Fibroblast of lung (primary cell): ENCODE measurements around the gene UGP2. TPM values are rescaled to one million over a fixed set of nuclear protein-coding genes. Genes with fewer than 3 reads are reported as not detected.
A peak's percentile ranks its signal among the peaks of the same experiment; 100 is the strongest.

Source experiments
- DNase-seq, 2 donors: peaks; one replicate each; pipeline versions ENCODE4 v3.0.0 to v3.0.0-alpha.2; 2010; ENCODE audit warnings: low read depth in 2 of 2
- H2AFZ ChIP-seq: 2 replicates; pipeline ENCODE4 v1.5.1; 2012; ENCODE audit warnings: low read length, control low read depth, inconsistent platforms
- H3K27ac ChIP-seq: 2 replicates; pipeline ENCODE4 v1.5.1; 2011; ENCODE audit warnings: low read length, control low read depth; ENCODE audit not compliant: insufficient read depth
- H3K27me3 ChIP-seq: 2 replicates; pipeline ENCODE4 v1.5.1; 2011; ENCODE audit warnings: mild to moderate bottlenecking, low read length; ENCODE audit not compliant: control insufficient read depth, insufficient read depth
- H3K36me3 ChIP-seq: 2 replicates; pipeline ENCODE4 v1.5.1; 2011; ENCODE audit warnings: low read length; ENCODE audit not compliant: control insufficient read depth, insufficient read depth
- H3K4me1 ChIP-seq: 2 replicates; pipeline ENCODE4 v1.5.1; 2011; ENCODE audit warnings: low read length; ENCODE audit not compliant: control insufficient read depth, insufficient read depth; ENCODE audit errors: extremely low read depth
- H3K4me2 ChIP-seq: 2 replicates; pipeline ENCODE4 v1.5.1; 2011; ENCODE audit warnings: low read length, control low read depth; ENCODE audit not compliant: insufficient read depth; ENCODE audit errors: extremely low read depth
- H3K4me3 ChIP-seq, 4 experiments: fragments of 200-600 bp in 1 of 4; sonication (generic) in 1 of 4; replicated peaks in 1 of 4; 2 replicates each; pipeline ENCODE4 v1.5.1; 2011 to 2016; ENCODE audit warnings: low read length in 4 of 4, low read depth in 3 of 4, mild to moderate bottlenecking in 3 of 4, control low read depth in 2 of 4, inconsistent platforms in 1 of 4, mixed read lengths in 1 of 4; ENCODE audit not compliant: insufficient read depth in 1 of 4; ENCODE audit errors: control extremely low read depth in 1 of 4
- H3K79me2 ChIP-seq: 2 replicates; pipeline ENCODE4 v1.5.1; 2012; ENCODE audit warnings: mild to moderate bottlenecking, low read length, inconsistent platforms; ENCODE audit not compliant: control insufficient read depth, insufficient read depth
- H3K9ac ChIP-seq: 2 replicates; pipeline ENCODE4 v1.5.1; 2011; ENCODE audit warnings: mild to moderate bottlenecking, low read length, control low read depth; ENCODE audit not compliant: insufficient read depth
- H3K9me3 ChIP-seq: 2 replicates; pipeline ENCODE4 v1.5.1; 2012; ENCODE audit warnings: low read depth, low read length; ENCODE audit not compliant: control insufficient read depth, insufficient read depth
- H4K20me1 ChIP-seq: 2 replicates; pipeline ENCODE4 v1.5.1; 2011; ENCODE audit warnings: low read length; ENCODE audit not compliant: control insufficient read depth, insufficient read depth; ENCODE audit errors: extremely low read depth
- CTCF ChIP-seq, 2 donors: IDR thresholded peaks in 1 of 2; conservative IDR thresholded peaks in 1 of 2; 1 replicate in 1 of 2; 2 replicates in 1 of 2; pipeline ENCODE4 v1.5.1; 2011 to 2012; ENCODE audit warnings: low read length in 2 of 2, control low read depth in 1 of 2, inconsistent platforms in 1 of 2, low read depth in 1 of 2, mild to moderate bottlenecking in 1 of 2
- EZH2 ChIP-seq: IDR thresholded peaks from 2 replicates; pipeline ENCODE4 v1.5.1; 2012; ENCODE audit warnings: low read length, control low read depth, mild to moderate bottlenecking; ENCODE audit errors: missing control alignments
- polyA plus RNA-seq, 2 donors: library from polyadenylated mRNA; depleted of rRNA in 1 of 2; stranded (reverse) in 1 of 2; unstranded in 1 of 2; fragments of >200 nt; gene quantifications; 2 replicates each; pipeline ENCODE4 v1.2.1, GENCODE V29; 2011 to 2012; ENCODE audit warnings: missing spikeins in 1 of 2
- total RNA-seq: library from RNA; depleted of rRNA; stranded (reverse); fragments of >200 nt; gene quantifications from 2 replicates; pipeline ENCODE4 v1.2.1, GENCODE V29; 2014

UGP2 gene
- total and polyA plus RNA-seq, 2 donors (not counting 1 experiment from before 2014, with no cell fraction given): 77.8 to 180 TPM

GRCh38 chr2:63818271-63818670 is 23.4 kb upstream of the UGP2 start:
- Histone ChIP-seq H3K36me3 (no peaks in the 10 kb centered on the region), H3K79me2 (no peaks in the 10 kb centered on the region), H3K4me2 (no peak overlapping the region), H3K9ac (no peak overlapping the region), H4K20me1 (no peaks in the 10 kb centered on the region), H3K9me3 (no peaks in the 10 kb centered on the region), H3K4me1 (no peaks in the 10 kb centered on the region), H3K27me3 (no peaks in the 10 kb centered on the region), H3K4me3 (no peak overlapping the region), H3K27ac (no peak overlapping the region), H2AFZ (no peak overlapping the region)
- no peak for DNase-seq
- TF ChIP-seq EZH2: no peak

GRCh38 chr2:63819256-63819655 is 22.4 kb upstream of the UGP2 start:
- no peaks in the 10 kb centered on the region for H3K4me1 ChIP-seq
- H3K9me3 ChIP-seq: no peaks in the 10 kb centered on the region

GRCh38 chr2:63819765-63820717 is 21.7 kb upstream of the UGP2 start:
- H3K36me3 ChIP-seq: no peaks in the 10 kb centered on the region
- TF ChIP-seq EZH2: no peak
- TF ChIP-seq CTCF (conservative IDR thresholded peaks at IDR 0.05 in 1 of 2, IDR thresholded peaks at IDR 0.05 in 1 of 2; ENCODE audit: low read depth in 1 of 2, low read length in 2 of 2): no peak
- DNase-seq: peak in 1 of 2 donors; percentile 81
- no peaks in the 10 kb centered on the region for H3K79me2 ChIP-seq
- no peaks in the 10 kb centered on the region for H3K27me3 ChIP-seq
- peak overlapping the region; percentile 24 for H2AFZ ChIP-seq
- H3K4me1 ChIP-seq: no peaks in the 10 kb centered on the region
- no peak overlapping the region for H3K27ac ChIP-seq
- H3K9me3 ChIP-seq: no peaks in the 10 kb centered on the region
- H3K4me2 ChIP-seq: no peak overlapping the region
- no peaks in the 10 kb centered on the region for H4K20me1 ChIP-seq
- no peak overlapping the region for H3K9ac ChIP-seq
- H3K4me3 ChIP-seq: no peak overlapping the region

More at GRCh38 chr2:63819256-63819655, 22.4 kb upstream of the UGP2 start:
- Histone ChIP-seq H4K20me1 (no peaks in the 10 kb centered on the region), H3K9ac (no peak overlapping the region), H3K4me3 (no peak overlapping the region), H3K79me2 (no peaks in the 10 kb centered on the region), H2AFZ (no peak overlapping the region), H3K36me3 (no peaks in the 10 kb centered on the region), H3K27me3 (no peaks in the 10 kb centered on the region), H3K27ac (no peak overlapping the region), H3K4me2 (no peak overlapping the region)
- no peak for DNase-seq
- TF ChIP-seq CTCF (conservative IDR thresholded peaks at IDR 0.05 in 1 of 2, IDR thresholded peaks at IDR 0.05 in 1 of 2; ENCODE audit: low read depth in 1 of 2, low read length in 2 of 2) (no peak), EZH2 (no peak)
